Measurements from ENCODE around the gene AXDND1. TPM values are rescaled to one million over a fixed set of nuclear protein-coding genes. Genes with fewer than 3 reads are reported as not detected.

AXDND1 gene
- total and polyA plus RNA-seq, 8 donors = 0.55 to 18.4 (median 2.7) TPM; not detected in 2

GRCh38 chr1:179583771-179584320, 218.1 kb downstream of the AXDND1 start:
- 80 to 92% (median 84%) methylated on average over 5 of the region's 5 CpGs for WGBS, 5 donors
- Histone ChIP-seq H3K4me1 (peaks cover 6 to 12% (median 9%) of the 10 kb centered on the region in 4 donors), H3K27me3 (peaks cover 0 to 23% (median 7%) of the 10 kb centered on the region in 3 donors), H3K27ac (no peak overlapping the region), H3K4me3 (no peak overlapping the region), H3K36me3 (no peaks in the 10 kb centered on the region), H3K9me3 (no peaks in the 10 kb centered on the region)
- DNase-seq = no peak
- intact Hi-C loops (cut with DNase I; ENCODE audit: low total_unique reads) = no loop called here
- TF ChIP-seq POLR2A (IDR thresholded peaks at IDR 0.05) (no peak), EP300 (IDR thresholded peaks at IDR 0.05) (no peak), POLR2AphosphoS5 (IDR thresholded peaks at IDR 0.05) (no peak)
- TF ChIP-seq, protein P1, sequence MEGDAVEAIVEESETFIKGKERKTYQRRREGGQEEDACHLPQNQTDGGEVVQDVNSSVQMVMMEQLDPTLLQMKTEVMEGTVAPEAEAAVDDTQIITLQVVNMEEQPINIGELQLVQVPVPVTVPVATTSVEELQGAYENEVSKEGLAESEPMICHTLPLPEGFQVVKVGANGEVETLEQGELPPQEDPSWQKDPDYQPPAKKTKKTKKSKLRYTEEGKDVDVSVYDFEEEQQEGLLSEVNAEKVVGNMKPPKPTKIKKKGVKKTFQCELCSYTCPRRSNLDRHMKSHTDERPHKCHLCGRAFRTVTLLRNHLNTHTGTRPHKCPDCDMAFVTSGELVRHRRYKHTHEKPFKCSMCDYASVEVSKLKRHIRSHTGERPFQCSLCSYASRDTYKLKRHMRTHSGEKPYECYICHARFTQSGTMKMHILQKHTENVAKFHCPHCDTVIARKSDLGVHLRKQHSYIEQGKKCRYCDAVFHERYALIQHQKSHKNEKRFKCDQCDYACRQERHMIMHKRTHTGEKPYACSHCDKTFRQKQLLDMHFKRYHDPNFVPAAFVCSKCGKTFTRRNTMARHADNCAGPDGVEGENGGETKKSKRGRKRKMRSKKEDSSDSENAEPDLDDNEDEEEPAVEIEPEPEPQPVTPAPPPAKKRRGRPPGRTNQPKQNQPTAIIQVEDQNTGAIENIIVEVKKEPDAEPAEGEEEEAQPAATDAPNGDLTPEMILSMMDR (IDR thresholded peaks at IDR 0.05) = no peak

DNA sequence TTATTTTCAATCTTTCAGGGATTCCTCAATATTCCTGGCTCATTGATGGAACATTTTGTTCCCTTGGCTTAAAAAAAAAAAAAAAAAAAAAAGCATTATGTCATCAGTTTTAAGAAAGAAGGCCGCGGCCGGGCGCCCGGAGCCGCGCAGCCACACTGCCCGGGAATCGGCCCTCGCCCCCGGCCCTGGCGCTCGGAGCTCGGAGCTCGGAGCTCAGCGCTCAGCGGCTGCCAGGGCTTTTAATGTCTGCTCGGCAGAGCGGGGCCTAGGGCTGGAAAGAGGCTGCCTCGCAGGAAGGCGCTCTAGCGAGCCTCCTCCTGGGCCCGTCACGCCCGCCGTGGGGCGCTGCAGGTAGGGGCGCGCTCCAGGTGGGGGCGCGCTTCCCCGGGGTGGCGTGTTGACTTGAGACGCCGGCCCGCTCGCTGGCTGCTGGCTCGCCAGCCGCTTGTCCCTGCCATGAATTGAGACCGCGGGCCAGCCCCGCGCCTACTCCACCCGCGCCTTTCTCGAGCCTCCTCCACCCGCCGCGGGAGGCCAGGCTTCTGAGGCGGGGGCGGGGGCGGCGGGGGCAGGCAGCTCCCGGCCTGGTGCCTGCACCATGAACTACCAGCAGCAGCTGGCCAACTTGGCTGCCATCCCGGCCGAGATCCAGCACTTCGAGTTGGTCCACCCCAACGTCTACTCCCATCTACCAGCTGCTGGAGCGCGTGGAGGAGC, 220.5 kb downstream of the AXDND1 start:
- Histone ChIP-seq H3K27me3 (peaks cover 0 to 28% (median 7%) of the 10 kb centered on the region in 3 donors), H3K9me3 (no peaks in the 10 kb centered on the region), H3K27ac (peak overlapping the region; percentile 75 to 86 (median 81)), H3K36me3 (no peaks in the 10 kb centered on the region), H3K4me3 (peak overlapping the region; percentile 33 to 46 (median 44)), H3K4me1 (peaks cover 6 to 12% (median 9%) of the 10 kb centered on the region in 4 donors)
- TF ChIP-seq, protein P1 (IDR thresholded peaks at IDR 0.05) = peak in 5 of 7 experiments; percentile 52 to 75 (median 59)
- no peak for TF ChIP-seq EP300 (IDR thresholded peaks at IDR 0.05)
- TF ChIP-seq POLR2AphosphoS5 (IDR thresholded peaks at IDR 0.05) = peak in 1 of 3 donors; percentile 9
- no peak for TF ChIP-seq POLR2A (IDR thresholded peaks at IDR 0.05)
- peak; percentile 85 to 87 for DNase-seq
- WGBS, 5 donors = 2 to 15% (median 5%) methylated on average over 32 to 60 of the region's 60 CpGs
- intact Hi-C loops (cut with DNase I; ENCODE audit: low total_unique reads) = no loop called here

DNA sequence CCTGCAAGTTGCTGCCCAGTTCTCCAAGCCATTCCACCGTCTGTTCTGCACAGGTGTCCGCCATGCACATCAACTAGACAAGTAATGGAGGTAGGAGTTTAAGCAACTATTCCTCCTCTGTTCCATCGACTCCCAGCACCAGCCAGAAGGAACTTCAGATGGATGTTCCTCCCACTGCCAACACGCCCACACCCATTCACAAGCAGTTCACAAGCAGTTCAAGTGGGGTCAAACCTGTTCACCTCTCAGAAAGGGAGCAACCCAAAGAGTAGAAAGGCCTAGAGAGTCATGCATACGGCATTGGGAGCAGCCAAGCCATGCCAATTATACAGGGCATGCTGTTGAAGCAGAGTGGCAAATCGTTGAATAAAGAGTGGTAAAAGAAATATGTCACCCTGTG, 221.6 kb downstream of the AXDND1 start:
- intact Hi-C loops (cut with DNase I; ENCODE audit: low total_unique reads) = no loop called here
- no peaks in the 10 kb centered on the region for H3K36me3 ChIP-seq
- no peak overlapping the region for H3K4me3 ChIP-seq
- H3K27me3 ChIP-seq = peaks cover 0 to 34% (median 17%) of the 10 kb centered on the region in 3 donors
- no peak for DNase-seq
- 86 to 96% (median 95%) methylated on average over 6 of the region's 6 CpGs for WGBS, 5 donors
- peaks cover 11 to 21% (median 17%) of the 10 kb centered on the region in 4 donors for H3K4me1 ChIP-seq
- no peak overlapping the region for H3K27ac ChIP-seq
- TF ChIP-seq POLR2A (IDR thresholded peaks at IDR 0.05) (no peak), POLR2AphosphoS5 (IDR thresholded peaks at IDR 0.05) (no peak), EP300 (IDR thresholded peaks at IDR 0.05) (no peak)
- TF ChIP-seq, protein P1 (IDR thresholded peaks at IDR 0.05) = no peak
- H3K9me3 ChIP-seq = peaks cover 0 to 4% (median 0%) of the 10 kb centered on the region in 4 donors

- Histone ChIP-seq H3K4me3 (no peak overlapping the region), H3K36me3 (no peaks in the 10 kb centered on the region), H3K4me1 (peaks cover 11 to 21% (median 17%) of the 10 kb centered on the region in 4 donors), H3K27ac (no peak overlapping the region), H3K9me3 (peaks cover 0 to 4% (median 0%) of the 10 kb centered on the region in 4 donors), H3K27me3 (peaks cover 0 to 31% (median 17%) of the 10 kb centered on the region in 3 donors)
- WGBS, 5 donors = 86 to 95% (median 92%) methylated on average over 16 to 18 of the region's 18 CpGs
- intact Hi-C loops (cut with DNase I; ENCODE audit: low total_unique reads) = no loop called here
- TF ChIP-seq POLR2A (IDR thresholded peaks at IDR 0.05) (no peak), EP300 (IDR thresholded peaks at IDR 0.05) (no peak), POLR2AphosphoS5 (IDR thresholded peaks at IDR 0.05) (no peak)
- TF ChIP-seq, protein P1 (IDR thresholded peaks at IDR 0.05) = no peak
- no peak for DNase-seq
Observed at GRCh38 chr1:179588425-179589024, 222.8 kb downstream of the AXDND1 start.

All from stomach (tissue), 9 donors.